ENCODE results near the gene ADCY9. TPM values are rescaled to one million over a fixed set of nuclear protein-coding genes. Genes with fewer than 3 reads are reported as not detected.

Gene ADCY9
- total and polyA plus RNA-seq, 2 donors from 2014 or later, result 6.8 to 23.7 TPM

- Histone ChIP-seq H3K9me3 (ENCODE audit: control insufficient read depth in 2 of 3, insufficient read depth in 1 of 3, low read length in 3 of 3) (no peaks in the 10 kb centered on the region), H3K9ac (ENCODE audit: low read length in 3 of 3) (peak overlapping the region in 1 of 3 donors; percentile 31), H3K4me1 (ENCODE audit: control insufficient read depth in 2 of 3, insufficient read depth in 2 of 3, low read depth in 1 of 3, low read length in 3 of 3) (peaks cover 0 to 13% (median 8%) of the 10 kb centered on the region in 3 donors), H3K27ac (ENCODE audit: low read depth in 2 of 2, low read length in 2 of 2) (peak overlapping the region; percentile 57 to 72), H3K4me3 (ENCODE audit: low read length in 3 of 3) (peak overlapping the region in 1 of 3 donors; percentile 23), H3K27me3 (ENCODE audit: control insufficient read depth, insufficient read depth, low read length) (no peaks in the 10 kb centered on the region), H3K36me3 (ENCODE audit: control insufficient read depth in 2 of 3, insufficient read depth in 3 of 3, low read length in 3 of 3) (no peaks in the 10 kb centered on the region)
- no peak for TF ChIP-seq CTCF (IDR thresholded peaks at IDR 0.05; ENCODE audit: borderline replicate concordance, extremely low read depth, insufficient read depth)
- DNase-seq (peak in 4 of 5 donors; percentile 72 to 90 (median 80)), FAIRE-seq (no peak)
- intact Hi-C loops (cut with DNase I), result no loop called here
These were observed 116.5 kb downstream of the ADCY9 start for GRCh38 chr16:3999479-4000325.

GRCh38 chr16:3998793-3999478 lies 117.3 kb downstream of the ADCY9 start:
- DNase-seq, result peak in 3 of 5 donors; percentile 24 to 69 (median 68)
- no peaks in the 10 kb centered on the region for H3K36me3 ChIP-seq (ENCODE audit: control insufficient read depth in 2 of 3, insufficient read depth in 3 of 3, low read length in 3 of 3)
- no peak for FAIRE-seq
- H3K27me3 ChIP-seq (ENCODE audit: control insufficient read depth, insufficient read depth, low read length), result no peaks in the 10 kb centered on the region
- H3K9ac ChIP-seq (ENCODE audit: low read length in 3 of 3), result no peak overlapping the region
- no peaks in the 10 kb centered on the region for H3K9me3 ChIP-seq (ENCODE audit: control insufficient read depth in 2 of 3, insufficient read depth in 1 of 3, low read length in 3 of 3)
- TF ChIP-seq CTCF (IDR thresholded peaks at IDR 0.05; ENCODE audit: borderline replicate concordance, extremely low read depth, insufficient read depth), result no peak
- H3K4me3 ChIP-seq (ENCODE audit: low read length in 3 of 3), result no peak overlapping the region
- peaks cover 0 to 13% (median 8%) of the 10 kb centered on the region in 3 donors for H3K4me1 ChIP-seq (ENCODE audit: control insufficient read depth in 2 of 3, insufficient read depth in 2 of 3, low read depth in 1 of 3, low read length in 3 of 3)
- intact Hi-C loops (cut with DNase I), result no loop called here
- peak overlapping the region; percentile 57 to 72 for H3K27ac ChIP-seq (ENCODE audit: low read depth in 2 of 2, low read length in 2 of 2)

GRCh38 chr16:3997231-3997841 lies 118.9 kb downstream of the ADCY9 start:
- H3K27ac ChIP-seq (ENCODE audit: low read depth in 2 of 2, low read length in 2 of 2), result no peak overlapping the region
- no peaks in the 10 kb centered on the region for H3K27me3 ChIP-seq (ENCODE audit: control insufficient read depth, insufficient read depth, low read length)
- DNase-seq (peak in 1 of 5 donors; percentile 66), FAIRE-seq (no peak)
- H3K36me3 ChIP-seq (ENCODE audit: control insufficient read depth in 2 of 3, insufficient read depth in 3 of 3, low read length in 3 of 3), result peaks cover 0 to 3% (median 0%) of the 10 kb centered on the region in 3 donors
- TF ChIP-seq CTCF (IDR thresholded peaks at IDR 0.05; ENCODE audit: borderline replicate concordance, extremely low read depth, insufficient read depth), result no peak
- H3K9ac ChIP-seq (ENCODE audit: low read length in 3 of 3), result no peak overlapping the region
- H3K4me1 ChIP-seq (ENCODE audit: control insufficient read depth in 2 of 3, insufficient read depth in 2 of 3, low read depth in 1 of 3, low read length in 3 of 3), result peaks cover 0 to 13% (median 8%) of the 10 kb centered on the region in 3 donors
- no peak overlapping the region for H3K4me3 ChIP-seq (ENCODE audit: low read length in 3 of 3)
- H3K9me3 ChIP-seq (ENCODE audit: control insufficient read depth in 2 of 3, insufficient read depth in 1 of 3, low read length in 3 of 3), result no peaks in the 10 kb centered on the region
- intact Hi-C loops (cut with DNase I), result no loop called here

Measured in kidney (tissue), 14 donors.